Measurements from ENCODE around the gene C16orf90.
"Not testable (repeated sequence)": the region's sequence is repeated elsewhere in the genome, so short reads cannot be mapped to it uniquely, and the experiment has no call there.

- not testable (repeated sequence) for TF ChIP-seq EZH2phosphoT487 (IDR thresholded peaks at IDR 0.05; ENCODE audit: borderline replicate concordance, low read depth, low read length); CTCF (conservative IDR thresholded peaks at IDR 0.05; ENCODE audit: low read length)
Measured at GRCh38 chr16:3474870-3475269, 20.4 kb downstream of the C16orf90 start.

Measured in OCI-LY7 (cell line).